ENCODE data around the gene CLDN22.

DNA sequence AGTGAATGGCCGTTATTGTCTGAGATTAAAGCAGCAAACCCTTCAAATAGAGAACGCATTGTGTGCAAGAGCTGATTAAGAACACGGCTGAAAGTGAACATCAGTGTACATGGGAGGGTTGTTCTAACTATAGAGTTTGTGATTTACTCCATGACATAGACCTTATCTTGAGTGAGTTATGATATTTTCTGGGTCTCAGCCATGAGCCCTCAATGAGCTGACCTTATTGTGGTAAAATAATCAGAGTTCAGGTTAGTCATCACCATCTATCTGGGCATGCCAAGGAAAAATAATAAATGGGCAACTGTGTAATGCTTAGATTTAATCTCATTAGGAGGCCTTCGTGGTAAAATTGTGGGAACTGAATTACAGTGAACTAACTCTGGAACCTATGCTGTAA lies 35.3 kb upstream of the CLDN22 start:
- TF ChIP-seq, protein P1, sequence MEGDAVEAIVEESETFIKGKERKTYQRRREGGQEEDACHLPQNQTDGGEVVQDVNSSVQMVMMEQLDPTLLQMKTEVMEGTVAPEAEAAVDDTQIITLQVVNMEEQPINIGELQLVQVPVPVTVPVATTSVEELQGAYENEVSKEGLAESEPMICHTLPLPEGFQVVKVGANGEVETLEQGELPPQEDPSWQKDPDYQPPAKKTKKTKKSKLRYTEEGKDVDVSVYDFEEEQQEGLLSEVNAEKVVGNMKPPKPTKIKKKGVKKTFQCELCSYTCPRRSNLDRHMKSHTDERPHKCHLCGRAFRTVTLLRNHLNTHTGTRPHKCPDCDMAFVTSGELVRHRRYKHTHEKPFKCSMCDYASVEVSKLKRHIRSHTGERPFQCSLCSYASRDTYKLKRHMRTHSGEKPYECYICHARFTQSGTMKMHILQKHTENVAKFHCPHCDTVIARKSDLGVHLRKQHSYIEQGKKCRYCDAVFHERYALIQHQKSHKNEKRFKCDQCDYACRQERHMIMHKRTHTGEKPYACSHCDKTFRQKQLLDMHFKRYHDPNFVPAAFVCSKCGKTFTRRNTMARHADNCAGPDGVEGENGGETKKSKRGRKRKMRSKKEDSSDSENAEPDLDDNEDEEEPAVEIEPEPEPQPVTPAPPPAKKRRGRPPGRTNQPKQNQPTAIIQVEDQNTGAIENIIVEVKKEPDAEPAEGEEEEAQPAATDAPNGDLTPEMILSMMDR (IDR thresholded peaks at IDR 0.05): no peak
- no peak for TF ChIP-seq POLR2A (IDR thresholded peaks at IDR 0.05)

Measured in lower leg skin (tissue), 3 donors.